SK-N-SH treated with all-trans-retinoic acid at 6 μM for 48 hours (cell line): ENCODE results near the gene TTC23.

Source experiments
- ATAC-seq: fragments of 200-7000 bp; cut with Tn5 transposase; 3 replicates; pipeline ENCODE4 v1.9.1; 2020; ENCODE audit warnings: mild to moderate bottlenecking, moderate library complexity
- ARNTL ChIP-seq: fragments of 450-650 bp; formaldehyde crosslinking; IDR thresholded peaks from 2 replicates; pipeline ENCODE4 v1.5.0; 2020; ENCODE audit warnings: low read depth, mild to moderate bottlenecking, moderate library complexity, borderline replicate concordance
- BACH2 ChIP-seq: fragments of 250-450 bp; sonication (Bioruptor Pico); IDR thresholded peaks from 2 replicates; pipeline ENCODE4 v1.9.0; 2021; ENCODE audit warnings: mild to moderate bottlenecking, borderline replicate concordance
- CREB5 ChIP-seq: fragments of 250-450 bp; sonication (Bioruptor Pico); IDR thresholded peaks from 2 replicates; pipeline ENCODE4 v1.5.1; 2020; ENCODE audit warnings: low read depth, mild to moderate bottlenecking, moderate library complexity
- CSDC2 ChIP-seq: fragments of 250-450 bp; sonication (Bioruptor Pico); IDR thresholded peaks from 2 replicates; pipeline ENCODE4 v1.5.0; 2020; ENCODE audit warnings: mild to moderate bottlenecking, moderate library complexity
- CSRNP3 ChIP-seq: fragments of 250-450 bp; sonication (Bioruptor Pico); IDR thresholded peaks from 2 replicates; pipeline ENCODE4 v1.5.1; 2021; ENCODE audit warnings: mild to moderate bottlenecking, moderate library complexity
- ESRRG ChIP-seq: fragments of 250-450 bp; sonication (Bioruptor Pico); IDR thresholded peaks from 2 replicates; pipeline ENCODE4 v1.6.1; 2021; ENCODE audit warnings: mild to moderate bottlenecking
- GLIS3 ChIP-seq: fragments of 250-450 bp; sonication (Bioruptor Pico); IDR thresholded peaks from 2 replicates; pipeline ENCODE4 v1.5.0; 2020; ENCODE audit warnings: mild to moderate bottlenecking, moderate library complexity
- ISL1 ChIP-seq: fragments of 250-450 bp; sonication (Bioruptor Pico); IDR thresholded peaks from 2 replicates; pipeline ENCODE4 v2.1.2; 2022; ENCODE audit warnings: mild to moderate bottlenecking, moderate library complexity
- OSR1 ChIP-seq: fragments of 250-450 bp; sonication (Bioruptor Pico); IDR thresholded peaks from 2 replicates; pipeline ENCODE4 v1.8.0; 2022; ENCODE audit warnings: moderate library complexity, mild to moderate bottlenecking, inconsistent platforms
- PATZ1 ChIP-seq: fragments of 250-450 bp; sonication (Bioruptor Pico); IDR thresholded peaks from 2 replicates; pipeline ENCODE4 v1.8.0; 2020; ENCODE audit warnings: mild to moderate bottlenecking, moderate library complexity, borderline replicate concordance
- POU6F1 ChIP-seq: fragments of 250-450 bp; sonication (Bioruptor Pico); IDR thresholded peaks from 2 replicates; pipeline ENCODE4 v1.8.0; 2021; ENCODE audit warnings: low read depth, mild to moderate bottlenecking, moderate library complexity, borderline replicate concordance
- PPARA ChIP-seq: fragments of 250-450 bp; sonication (Bioruptor Pico); IDR thresholded peaks from 2 replicates; pipeline ENCODE4 v1.5.0; 2020; ENCODE audit warnings: mild to moderate bottlenecking, borderline replicate concordance
- SNAI2 ChIP-seq: fragments of 250-450 bp; sonication (Bioruptor Pico); IDR thresholded peaks from 2 replicates; pipeline ENCODE4 v1.5.0; 2020; ENCODE audit warnings: mild to moderate bottlenecking, moderate library complexity
- TCF4 ChIP-seq: fragments of 250-450 bp; sonication (Bioruptor Pico); IDR thresholded peaks from 2 replicates; pipeline ENCODE4 v1.8.0; 2021; ENCODE audit warnings: mild to moderate bottlenecking, moderate library complexity, borderline replicate concordance
- TOX ChIP-seq: fragments of 250-450 bp; sonication (Bioruptor Pico); IDR thresholded peaks from 2 replicates; pipeline ENCODE4 v1.8.0; 2021; ENCODE audit warnings: mild to moderate bottlenecking, moderate library complexity, borderline replicate concordance
- TSHZ2 ChIP-seq: fragments of 250-450 bp; sonication (Bioruptor Pico); IDR thresholded peaks from 2 replicates; pipeline ENCODE4 v1.5.0; 2020; ENCODE audit warnings: mild to moderate bottlenecking, moderate library complexity
- ZC3H10 ChIP-seq: fragments of 250-450 bp; sonication (Bioruptor Pico); IDR thresholded peaks from 2 replicates; pipeline ENCODE4 v1.5.1; 2021; ENCODE audit warnings: mild to moderate bottlenecking, moderate library complexity
- ZFP3 ChIP-seq: fragments of 250-450 bp; sonication (Bioruptor Pico); IDR thresholded peaks from 2 replicates; pipeline ENCODE4 v1.5.0; 2020; ENCODE audit warnings: mild to moderate bottlenecking, moderate library complexity
- ZFP30 ChIP-seq: fragments of 450-650 bp; formaldehyde crosslinking; IDR thresholded peaks from 2 replicates; pipeline ENCODE4 v1.5.0; 2022; ENCODE audit warnings: mild to moderate bottlenecking, moderate library complexity
- ZNF565 ChIP-seq: fragments of 450-650 bp; formaldehyde crosslinking; conservative IDR thresholded peaks from 2 replicates; pipeline ENCODE4 v1.5.0; 2020; ENCODE audit warnings: low read depth, mild to moderate bottlenecking, moderate library complexity
- ZNF70 ChIP-seq: fragments of 450-650 bp; formaldehyde crosslinking; IDR thresholded peaks from 2 replicates; pipeline ENCODE4 v1.5.0; 2020; ENCODE audit warnings: mild to moderate bottlenecking, moderate library complexity
- ZNF8 ChIP-seq: fragments of 450-650 bp; formaldehyde crosslinking; IDR thresholded peaks from 2 replicates; pipeline ENCODE4 v1.5.0; 2020; ENCODE audit warnings: mild to moderate bottlenecking, moderate library complexity

TTC23 gene

GRCh38 chr15:99087405-99087943 lies 161.9 kb downstream of the TTC23 start:
- TF ChIP-seq CSDC2 (CRISPR knock-in tag) (no peak), GLIS3 (CRISPR knock-in tag) (no peak), ZNF8 (CRISPR knock-in tag) (no peak), PPARA (CRISPR knock-in tag) (no peak), PATZ1 (CRISPR knock-in tag) (no peak), SNAI2 (CRISPR knock-in tag) (no peak), ESRRG (CRISPR knock-in tag) (no peak), CREB5 (CRISPR knock-in tag) (no peak), ZNF565 (CRISPR knock-in tag) (no peak), ZNF70 (CRISPR knock-in tag) (no peak), TOX (CRISPR knock-in tag) (no peak), ZFP3 (CRISPR knock-in tag) (no peak), CSRNP3 (CRISPR knock-in tag) (no peak), ZC3H10 (CRISPR knock-in tag) (no peak), ISL1 (CRISPR knock-in tag) (no peak), ARNTL (CRISPR knock-in tag) (no peak), TSHZ2 (CRISPR knock-in tag) (no peak), POU6F1 (CRISPR knock-in tag) (no peak), BACH2 (no peak), OSR1 (CRISPR knock-in tag) (no peak)
- TF ChIP-seq, all 23 proteins: peak for 0
- no peak for ATAC-seq

- TF ChIP-seq PPARA (CRISPR knock-in tag) (no peak), POU6F1 (CRISPR knock-in tag) (no peak), ZFP3 (CRISPR knock-in tag) (no peak), TCF4 (no peak), GLIS3 (CRISPR knock-in tag) (no peak), ESRRG (CRISPR knock-in tag) (no peak), ISL1 (CRISPR knock-in tag) (no peak), ZC3H10 (CRISPR knock-in tag) (no peak), CSDC2 (CRISPR knock-in tag) (no peak), ZFP30 (CRISPR knock-in tag) (no peak), SNAI2 (CRISPR knock-in tag) (no peak), ZNF565 (CRISPR knock-in tag) (no peak), CREB5 (CRISPR knock-in tag) (no peak), OSR1 (CRISPR knock-in tag) (no peak), TSHZ2 (CRISPR knock-in tag) (no peak), TOX (CRISPR knock-in tag) (no peak), ARNTL (CRISPR knock-in tag) (no peak), ZNF8 (CRISPR knock-in tag) (no peak)
- no peak for ATAC-seq
Observed at GRCh38 chr15:99086327-99086667, 163.1 kb downstream of the TTC23 start.
